ENCODE results near the gene IPO11. TPM values are rescaled to one million over a fixed set of nuclear protein-coding genes. Genes with fewer than 3 reads are reported as not detected.

Gene IPO11
- 35.2 and 38.4 TPM in 2 replicates for total RNA-seq (2014; rRNA removed; shearing (Covaris generic))

DNA sequence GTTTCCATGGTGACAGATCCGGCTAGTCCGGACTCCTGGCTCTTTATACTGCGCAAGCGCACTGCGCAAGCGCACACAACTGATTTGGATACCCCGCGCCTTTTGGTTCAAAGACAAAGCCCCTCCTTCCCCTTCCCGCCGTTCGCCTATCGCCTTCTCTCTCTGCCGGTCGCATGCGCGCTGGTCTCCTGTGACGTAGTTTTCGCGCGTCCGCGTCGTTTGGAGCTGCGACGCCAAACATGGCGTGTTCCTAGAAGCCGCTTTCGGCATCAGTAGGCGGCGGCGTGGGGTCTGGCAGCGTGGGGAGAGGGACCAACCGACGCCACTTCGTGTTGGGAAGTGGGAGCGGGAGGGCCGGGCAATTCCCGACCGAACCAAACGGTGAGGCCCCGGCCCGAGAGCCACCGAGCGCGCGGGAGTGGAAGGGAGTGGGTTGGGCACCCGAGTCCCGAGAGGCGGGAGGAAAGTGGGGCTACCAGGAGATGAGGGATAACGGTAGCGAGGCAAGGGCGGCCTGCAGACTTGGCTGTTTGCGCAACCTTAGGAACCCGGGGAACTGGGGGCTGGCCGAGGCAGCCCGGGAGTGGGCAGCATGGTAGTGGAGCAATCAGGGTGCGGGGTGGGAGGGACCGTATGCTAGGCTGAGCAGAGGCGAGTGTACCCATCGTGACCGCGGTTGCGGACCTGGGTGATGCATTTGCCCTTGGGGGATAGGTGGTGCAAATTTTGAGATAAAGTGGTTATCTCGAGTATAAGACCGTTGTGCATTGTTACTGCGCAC, at the start of gene IPO11:
IPO11 (plus strand) TSS at position 215 of the 781 bp plus-strand sequence. CDS start 24,517 bp downstream, outside the sequence.
- Histone ChIP-seq H3K27me3 (no peaks in the 10 kb centered on the region), H3K9me3 (replicated peaks) (no peaks in the 10 kb centered on the region), H3K4me1 (no peaks in the 10 kb centered on the region), H3K4me3 (peak within 1 kb of the TSS; percentile 93), H3K36me3 (no peaks in the 10 kb centered on the region), H3K27ac (peak within 1 kb of the TSS; percentile 74)
- DNase-seq = peak; percentile 98 to 99

DNA sequence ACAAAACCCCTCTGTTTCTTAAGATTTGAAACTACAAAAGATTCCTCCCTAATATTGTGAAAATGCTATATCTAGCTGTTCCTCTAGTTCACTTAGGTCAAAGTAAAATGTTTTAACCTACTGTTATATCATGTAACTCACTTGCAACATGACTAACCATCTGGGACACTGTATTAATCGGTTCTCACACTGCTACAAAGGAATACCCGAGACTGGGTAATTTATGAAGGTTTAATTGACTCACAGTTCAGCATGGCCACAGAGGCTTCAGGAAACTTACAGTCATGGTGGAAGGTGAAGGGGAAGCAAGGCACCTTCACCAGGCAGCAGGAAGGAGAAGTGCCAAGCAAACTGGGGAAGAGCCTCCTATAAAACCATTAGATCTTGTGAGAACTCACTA, 43.5 kb upstream of the IPO11 start:
- H3K9me3 ChIP-seq (replicated peaks) = no peaks in the 10 kb centered on the region
- H3K4me1 ChIP-seq = no peaks in the 10 kb centered on the region
- peaks cover 46% of the 10 kb centered on the region for H3K36me3 ChIP-seq
- no peaks in the 10 kb centered on the region for H3K27me3 ChIP-seq
- no peak for DNase-seq
- no peak overlapping the region for H3K27ac ChIP-seq
- H3K4me3 ChIP-seq = no peak overlapping the region

- no peak for DNase-seq
- H3K4me1 ChIP-seq = peaks cover 6% of the 10 kb centered on the region; the same call in 1 of the 2 replicates
- H3K36me3 ChIP-seq = peaks cover 50% of the 10 kb centered on the region
- no peaks in the 10 kb centered on the region for H3K9me3 ChIP-seq (replicated peaks)
- no peak overlapping the region for H3K27ac ChIP-seq
- no peak overlapping the region for H3K4me3 ChIP-seq
- H3K27me3 ChIP-seq = no peaks in the 10 kb centered on the region
Measured at GRCh38 chr5:62371409-62371808, 41.2 kb upstream of the IPO11 start.

DNA sequence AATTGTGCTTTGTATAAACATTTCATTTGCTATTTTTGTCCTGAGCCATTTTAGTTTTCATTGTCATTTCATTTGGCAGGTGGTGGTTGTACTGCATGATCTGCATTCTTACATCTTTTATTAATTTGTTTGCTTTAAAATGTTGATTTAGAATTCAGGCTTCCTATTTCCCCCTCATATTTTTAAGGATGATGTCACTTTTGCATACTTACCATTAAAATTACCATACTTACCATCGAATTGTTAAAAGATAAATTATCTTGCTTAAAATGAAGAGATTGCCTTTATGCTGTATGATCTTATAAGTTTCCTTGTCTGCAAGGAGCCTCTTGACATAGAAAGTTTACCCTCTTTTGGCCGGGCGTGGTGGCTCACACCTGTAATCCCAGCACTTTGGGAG, 40.0 kb upstream of the IPO11 start:
- DNase-seq = no peak
- Histone ChIP-seq H3K27me3 (no peaks in the 10 kb centered on the region), H3K4me3 (no peak overlapping the region), H3K36me3 (peaks cover 57% of the 10 kb centered on the region), H3K27ac (no peak overlapping the region), H3K4me1 (peaks cover 6% of the 10 kb centered on the region; the same call in 1 of the 2 replicates), H3K9me3 (replicated peaks) (no peaks in the 10 kb centered on the region)

DNA sequence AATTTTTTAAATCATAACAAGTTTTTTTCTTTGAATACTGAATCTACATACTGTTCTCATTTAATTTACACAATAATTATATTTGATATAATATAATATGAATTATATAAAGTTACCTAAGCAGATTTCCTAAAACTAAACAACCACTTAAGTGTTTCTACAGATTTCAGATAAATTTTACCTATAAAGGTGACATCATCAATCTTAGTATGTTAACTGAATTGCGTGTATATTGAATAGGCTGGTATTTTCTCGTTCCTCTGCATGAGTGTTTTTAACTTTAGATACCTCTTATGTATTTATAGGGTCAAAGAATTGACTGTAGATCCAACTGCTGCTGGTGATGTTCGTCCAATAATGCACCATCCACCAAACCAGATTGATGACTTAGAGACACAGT, 39.2 kb upstream of the IPO11 start:
- H3K36me3 ChIP-seq = peaks cover 63% of the 10 kb centered on the region
- H3K4me1 ChIP-seq = peaks cover 6% of the 10 kb centered on the region; the same call in 1 of the 2 replicates
- no peaks in the 10 kb centered on the region for H3K9me3 ChIP-seq (replicated peaks)
- DNase-seq = no peak
- no peak overlapping the region for H3K4me3 ChIP-seq
- H3K27me3 ChIP-seq = no peaks in the 10 kb centered on the region
- H3K27ac ChIP-seq = no peak overlapping the region

DNA sequence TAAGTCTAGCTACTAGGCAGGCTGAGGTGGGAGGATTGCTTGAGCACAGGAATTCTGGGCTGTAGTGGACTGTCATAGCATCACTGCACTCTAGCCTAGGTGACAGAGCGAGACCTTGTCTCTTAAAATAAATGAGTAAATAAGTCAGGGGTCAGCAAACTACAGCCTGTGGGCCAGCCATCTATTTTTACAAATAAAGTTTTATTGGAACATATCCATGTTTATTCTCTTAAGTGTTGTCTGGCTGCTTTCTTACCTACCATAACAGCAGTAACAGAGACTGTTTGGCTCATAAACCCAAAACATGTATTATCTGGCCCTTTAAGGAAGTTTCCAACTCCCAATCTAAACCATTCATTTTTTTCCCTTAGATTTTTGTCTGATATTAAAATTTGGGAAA, 38.5 kb upstream of the IPO11 start:
- no peaks in the 10 kb centered on the region for H3K9me3 ChIP-seq (replicated peaks)
- no peak overlapping the region for H3K27ac ChIP-seq
- no peaks in the 10 kb centered on the region for H3K27me3 ChIP-seq
- peaks cover 68% of the 10 kb centered on the region for H3K36me3 ChIP-seq
- H3K4me3 ChIP-seq = no peak overlapping the region
- no peak for DNase-seq
- H3K4me1 ChIP-seq = peaks cover 6% of the 10 kb centered on the region; the same call in 1 of the 2 replicates

DNA sequence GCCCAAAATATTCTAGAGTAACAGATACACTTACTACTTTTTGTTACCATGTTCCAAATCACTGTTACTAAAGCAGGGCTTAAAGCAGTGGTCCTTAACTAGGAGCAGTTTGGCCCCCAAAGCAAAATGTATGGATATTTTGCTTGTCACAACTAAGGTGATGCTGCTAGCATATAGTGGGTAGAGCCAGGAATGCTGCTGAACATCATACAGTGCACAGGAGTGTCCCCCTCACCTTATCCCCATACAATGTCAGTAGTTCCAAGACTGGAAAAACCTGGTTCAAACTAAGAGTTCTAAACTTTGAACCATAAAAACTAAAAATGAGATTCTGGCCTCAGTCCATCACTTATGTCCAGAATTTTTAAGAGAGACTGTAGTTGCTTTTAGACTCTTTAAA, 36.9 kb upstream of the IPO11 start:
- Histone ChIP-seq H3K9me3 (replicated peaks) (no peaks in the 10 kb centered on the region), H3K36me3 (peaks cover 69% of the 10 kb centered on the region)
- no peak for DNase-seq

GRCh38 chr5:62376064-62376463, 36.5 kb upstream of the IPO11 start:
- Histone ChIP-seq H3K4me3 (no peak overlapping the region), H3K27me3 (no peaks in the 10 kb centered on the region), H3K27ac (peak overlapping the region; percentile 25; the same call in 1 of the 2 replicates), H3K9me3 (replicated peaks) (no peaks in the 10 kb centered on the region), H3K4me1 (peaks cover 6% of the 10 kb centered on the region; the same call in 1 of the 2 replicates), H3K36me3 (peaks cover 73% of the 10 kb centered on the region)
- no peak for DNase-seq

More for the DNA sequence above, 36.9 kb upstream of the IPO11 start:
- Histone ChIP-seq H3K27me3 (no peaks in the 10 kb centered on the region), H3K27ac (peak overlapping the region; percentile 25; the same call in 1 of the 2 replicates), H3K4me3 (no peak overlapping the region), H3K4me1 (peaks cover 6% of the 10 kb centered on the region; the same call in 1 of the 2 replicates)

DNA sequence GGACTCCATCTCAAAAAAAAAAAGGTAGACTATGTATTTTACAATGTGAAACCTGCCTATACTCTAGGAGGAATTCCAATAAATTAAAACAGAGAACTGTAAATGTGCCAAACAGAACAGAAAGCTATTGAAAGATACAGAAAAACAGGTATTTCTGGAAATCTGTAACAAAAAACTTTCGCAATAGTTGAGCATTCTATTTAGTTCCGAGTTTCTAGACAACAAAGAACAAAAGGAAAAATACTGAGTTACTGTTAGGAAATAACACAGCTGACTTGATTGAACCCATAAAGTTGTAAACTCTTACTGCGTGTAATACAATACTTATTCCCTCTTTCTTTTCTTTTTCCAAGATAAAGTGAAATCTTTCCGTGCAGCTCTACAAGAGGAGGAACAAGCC, 27.4 kb upstream of the IPO11 start:
- Histone ChIP-seq H3K27ac (no peak overlapping the region), H3K4me3 (no peak overlapping the region), H3K27me3 (no peaks in the 10 kb centered on the region), H3K4me1 (no peaks in the 10 kb centered on the region), H3K9me3 (replicated peaks) (no peaks in the 10 kb centered on the region), H3K36me3 (peaks cover 83% of the 10 kb centered on the region)
- DNase-seq = no peak

DNA sequence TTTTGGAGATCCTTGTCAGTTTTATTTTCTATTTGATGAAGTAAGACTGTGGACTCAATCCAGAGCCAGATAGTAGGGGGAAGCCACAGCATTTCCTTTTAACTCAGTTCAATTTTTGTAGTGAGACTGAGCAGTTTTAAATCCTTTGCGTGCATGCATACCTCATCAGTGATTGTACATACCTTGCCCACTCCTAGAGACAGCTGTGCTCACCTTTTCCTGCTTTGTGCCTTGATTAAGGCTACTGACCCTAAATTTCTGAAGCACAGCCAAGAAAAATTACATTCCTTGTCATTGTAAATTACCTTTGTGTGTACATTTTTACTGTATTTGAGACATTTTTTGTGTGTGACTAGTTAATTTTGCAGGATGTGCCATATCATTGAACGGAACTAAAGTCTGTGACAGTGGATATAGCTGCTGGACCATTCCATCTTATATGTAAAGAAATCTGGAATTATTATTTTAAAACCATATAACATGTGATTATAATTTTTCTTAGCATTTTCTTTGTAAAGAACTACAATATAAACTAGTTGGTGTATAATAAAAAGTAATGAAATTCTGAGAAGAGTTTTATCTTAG, 26.7 kb upstream of the IPO11 start:
- no peaks in the 10 kb centered on the region for H3K27me3 ChIP-seq
- H3K4me1 ChIP-seq = no peaks in the 10 kb centered on the region
- H3K36me3 ChIP-seq = peaks cover 78% of the 10 kb centered on the region
- H3K27ac ChIP-seq = no peak overlapping the region
- no peaks in the 10 kb centered on the region for H3K9me3 ChIP-seq (replicated peaks)
- H3K4me3 ChIP-seq = no peak overlapping the region
- no peak for DNase-seq

DNA sequence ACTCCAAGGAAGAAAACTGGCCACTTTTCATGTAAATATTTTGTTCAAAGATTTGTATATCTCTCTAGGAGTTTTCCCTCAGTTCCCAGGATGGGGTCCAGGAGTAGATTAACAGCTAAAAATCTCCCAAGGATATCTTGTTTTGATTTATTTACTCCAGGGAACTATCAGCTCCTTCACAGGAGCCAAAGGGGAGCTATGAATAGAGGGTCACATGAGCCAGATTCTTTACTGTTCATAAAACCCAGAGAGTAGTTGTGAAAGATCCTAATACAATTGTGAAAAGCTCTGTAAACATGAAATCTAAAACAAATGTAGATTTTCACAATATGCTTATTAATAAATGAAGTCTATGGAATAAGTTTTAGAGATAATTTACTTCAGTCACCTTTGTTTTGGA, 25.7 kb upstream of the IPO11 start:
- H3K27me3 ChIP-seq = no peaks in the 10 kb centered on the region
- no peak for DNase-seq

GRCh38 chr5:62395210-62395950, 17.2 kb upstream of the IPO11 start:
- no peak for DNase-seq
- no peaks in the 10 kb centered on the region for H3K9me3 ChIP-seq (replicated peaks)
- no peak overlapping the region for H3K4me3 ChIP-seq
- no peak overlapping the region for H3K27ac ChIP-seq
- H3K4me1 ChIP-seq = no peaks in the 10 kb centered on the region
- peaks cover 63% of the 10 kb centered on the region for H3K36me3 ChIP-seq
- H3K27me3 ChIP-seq = no peaks in the 10 kb centered on the region

More for the DNA sequence above, 25.7 kb upstream of the IPO11 start:
- Histone ChIP-seq H3K27ac (no peak overlapping the region), H3K4me1 (no peaks in the 10 kb centered on the region), H3K36me3 (peaks cover 78% of the 10 kb centered on the region), H3K4me3 (no peak overlapping the region), H3K9me3 (replicated peaks) (no peaks in the 10 kb centered on the region)

GRCh38 chr5:62403411-62404250, 8.9 kb upstream of the IPO11 start, which contains the start of gene DIMT1:
Gene DIMT1 (minus strand): TSS chr5:62403905. CDS start chr5:62403772, 133 bp downstream.
- H3K9me3 ChIP-seq (replicated peaks) = no peaks in the 10 kb centered on the region
- H3K4me1 ChIP-seq = no peaks in the 10 kb centered on the region
- DNase-seq = peak; percentile 96 to 98
- peaks cover 11% of the 10 kb centered on the region for H3K36me3 ChIP-seq
- H3K27ac ChIP-seq = peak within 1 kb of the TSS; percentile 77
- no peaks in the 10 kb centered on the region for H3K27me3 ChIP-seq
- peak within 1 kb of the TSS; percentile 76 for H3K4me3 ChIP-seq

DNA sequence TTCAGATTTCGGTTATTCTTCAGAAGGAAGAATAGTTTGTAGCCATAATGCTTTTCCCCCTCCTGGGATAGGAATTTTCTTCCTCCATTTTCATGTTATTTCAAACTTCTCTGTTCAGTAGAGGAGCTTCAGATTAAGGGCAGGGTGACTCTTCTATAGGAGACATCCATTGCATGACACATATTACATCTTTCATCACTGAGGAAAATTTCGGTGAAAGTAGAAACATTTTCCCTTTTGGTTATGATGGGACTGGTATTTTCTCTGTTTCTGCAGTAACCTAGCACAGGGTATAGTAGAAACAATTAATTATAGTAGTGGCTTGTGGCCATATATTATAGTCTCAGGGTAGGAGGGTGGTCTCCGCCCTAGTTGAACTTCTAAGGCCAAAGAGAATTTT, 1.1 kb downstream of the IPO11 start:
- H3K27me3 ChIP-seq = no peaks in the 10 kb centered on the region
- no peaks in the 10 kb centered on the region for H3K9me3 ChIP-seq (replicated peaks)
- no peaks in the 10 kb centered on the region; the same call in 1 of the 2 replicates for H3K36me3 ChIP-seq
- no peak overlapping the region for H3K27ac ChIP-seq
- peak overlapping the region; percentile 93 for H3K4me3 ChIP-seq
- no peak for DNase-seq
- no peaks in the 10 kb centered on the region for H3K4me1 ChIP-seq
